Measurements from ENCODE around the gene CYP27C1. TPM values are rescaled to one million over a fixed set of nuclear protein-coding genes. Genes with fewer than 3 reads are reported as not detected.

The CYP27C1 gene, protein sequence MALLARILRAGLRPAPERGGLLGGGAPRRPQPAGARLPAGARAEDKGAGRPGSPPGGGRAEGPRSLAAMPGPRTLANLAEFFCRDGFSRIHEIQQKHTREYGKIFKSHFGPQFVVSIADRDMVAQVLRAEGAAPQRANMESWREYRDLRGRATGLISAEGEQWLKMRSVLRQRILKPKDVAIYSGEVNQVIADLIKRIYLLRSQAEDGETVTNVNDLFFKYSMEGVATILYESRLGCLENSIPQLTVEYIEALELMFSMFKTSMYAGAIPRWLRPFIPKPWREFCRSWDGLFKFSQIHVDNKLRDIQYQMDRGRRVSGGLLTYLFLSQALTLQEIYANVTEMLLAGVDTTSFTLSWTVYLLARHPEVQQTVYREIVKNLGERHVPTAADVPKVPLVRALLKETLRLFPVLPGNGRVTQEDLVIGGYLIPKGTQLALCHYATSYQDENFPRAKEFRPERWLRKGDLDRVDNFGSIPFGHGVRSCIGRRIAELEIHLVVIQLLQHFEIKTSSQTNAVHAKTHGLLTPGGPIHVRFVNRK
- total RNA-seq, result 0.43 and 1.4 TPM in 2 replicates

DNA sequence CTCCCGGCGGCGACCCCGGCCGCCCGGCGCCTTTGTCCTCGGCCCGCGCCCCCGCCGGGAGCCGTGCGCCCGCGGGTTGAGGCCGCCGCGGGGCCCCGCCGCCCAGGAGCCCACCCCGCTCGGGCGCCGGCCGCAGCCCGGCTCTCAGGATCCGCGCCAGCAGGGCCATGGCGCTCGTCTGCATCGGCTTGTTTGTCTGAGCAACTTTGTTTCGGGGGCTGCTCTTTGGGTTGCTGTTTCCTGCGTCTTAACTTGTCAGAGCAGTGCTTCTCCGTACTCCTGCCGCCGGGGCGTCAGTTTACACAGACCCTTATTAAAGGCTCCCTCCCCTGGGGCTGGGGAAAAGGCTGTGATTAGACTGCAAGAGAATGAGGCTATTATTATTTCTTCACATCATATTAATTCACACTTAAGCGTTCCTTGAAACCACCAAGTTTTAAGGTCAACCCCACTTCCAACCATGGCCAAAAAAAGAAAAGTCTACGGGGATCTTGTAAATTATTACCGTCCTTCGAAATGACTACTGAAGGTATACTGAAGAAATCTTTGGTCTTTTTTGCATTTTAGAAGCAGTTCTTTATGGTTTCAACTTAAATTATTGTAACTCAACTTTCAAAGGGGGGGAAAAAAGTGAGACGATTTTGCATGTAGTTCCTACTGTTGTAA is at the start of gene CYP27C1:
Gene CYP27C1, minus strand, starts transcription at position 198 of the 666 bp plus-strand sequence. Its CDS starts 29 bp downstream, at position 169.

Other genes starting within 250 kb of the CYP27C1 start
- gene BIN1, start 113.1 kb downstream of the CYP27C1 start, total RNA-seq, result 19.0 and 39.0 TPM in 2 replicates
- 33.3 and 36.9 TPM in 2 replicates for gene ERCC3, start 73.8 kb upstream of the CYP27C1 start, total RNA-seq
- gene MAP3K2, start 167.7 kb upstream of the CYP27C1 start, total RNA-seq, result 44.6 and 49.4 TPM in 2 replicates
- gene PROC, start 198.1 kb upstream of the CYP27C1 start, total RNA-seq, result 1.2 TPM in 1 of 2 replicates, not detected in the other